Hepatic stellate cell (primary cell): ENCODE results near the gene TPCN2.

Experiments
- DNase-seq: peaks from one replicate; pipeline ENCODE4 v3.0.0; 2011; ENCODE audit warnings: low spot score

Gene TPCN2

DNA sequence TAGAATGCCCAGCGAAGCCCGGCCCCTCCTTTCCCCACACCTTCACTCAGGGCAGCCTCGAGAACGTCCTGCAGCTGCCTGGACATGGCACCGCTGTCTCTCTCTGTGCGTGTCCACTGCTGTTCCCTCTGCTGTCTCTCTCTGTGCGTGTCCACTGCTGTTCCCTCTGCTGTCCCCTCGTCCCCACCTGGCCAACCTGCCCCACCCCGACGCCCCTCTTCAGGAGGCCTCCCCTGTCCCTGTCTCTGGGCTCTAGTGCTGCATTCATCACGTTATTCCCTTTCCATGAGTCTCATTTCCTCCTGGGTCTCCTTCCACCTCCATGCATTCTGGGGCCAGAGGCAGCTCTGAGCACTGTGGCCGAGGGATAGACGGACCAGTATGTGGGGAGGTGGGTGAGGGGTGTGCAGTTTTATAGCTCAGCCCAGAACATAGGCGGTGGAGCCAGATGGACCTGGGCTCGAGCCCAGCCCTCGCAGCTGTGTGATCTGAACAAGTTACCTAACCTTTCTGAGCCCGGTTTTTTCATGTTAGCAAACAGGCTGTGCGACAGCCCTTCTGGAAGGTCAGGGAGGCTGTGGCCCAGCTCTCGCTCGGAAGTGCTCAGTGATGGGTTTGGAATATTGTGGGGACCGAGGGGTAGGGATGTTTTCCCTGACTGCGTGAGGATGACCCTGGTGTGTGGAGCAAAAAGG lies 65.1 kb downstream of the TPCN2 start:
- DNase-seq: no peak

DNA sequence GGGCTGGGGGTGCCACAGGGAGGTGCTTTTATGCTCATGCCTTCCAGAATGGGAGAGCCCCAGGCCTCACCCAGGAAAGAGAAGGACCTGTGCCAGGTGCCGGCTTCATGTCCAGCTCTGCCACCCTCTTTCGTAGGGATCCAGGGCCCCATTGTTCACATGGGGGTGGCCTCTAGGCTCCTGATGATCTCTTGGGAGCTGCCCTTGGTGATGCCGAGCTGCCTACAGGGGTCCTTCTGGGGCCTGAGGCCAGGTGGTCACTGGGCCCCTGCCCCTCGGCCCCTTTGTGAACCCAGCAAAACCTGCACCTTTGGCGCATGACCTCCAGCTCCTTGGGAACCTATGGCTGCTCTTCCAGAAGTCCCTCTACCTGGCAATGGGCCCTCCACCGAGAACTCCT lies 65.6 kb downstream of the TPCN2 start:
- DNase-seq: no peak

DNA sequence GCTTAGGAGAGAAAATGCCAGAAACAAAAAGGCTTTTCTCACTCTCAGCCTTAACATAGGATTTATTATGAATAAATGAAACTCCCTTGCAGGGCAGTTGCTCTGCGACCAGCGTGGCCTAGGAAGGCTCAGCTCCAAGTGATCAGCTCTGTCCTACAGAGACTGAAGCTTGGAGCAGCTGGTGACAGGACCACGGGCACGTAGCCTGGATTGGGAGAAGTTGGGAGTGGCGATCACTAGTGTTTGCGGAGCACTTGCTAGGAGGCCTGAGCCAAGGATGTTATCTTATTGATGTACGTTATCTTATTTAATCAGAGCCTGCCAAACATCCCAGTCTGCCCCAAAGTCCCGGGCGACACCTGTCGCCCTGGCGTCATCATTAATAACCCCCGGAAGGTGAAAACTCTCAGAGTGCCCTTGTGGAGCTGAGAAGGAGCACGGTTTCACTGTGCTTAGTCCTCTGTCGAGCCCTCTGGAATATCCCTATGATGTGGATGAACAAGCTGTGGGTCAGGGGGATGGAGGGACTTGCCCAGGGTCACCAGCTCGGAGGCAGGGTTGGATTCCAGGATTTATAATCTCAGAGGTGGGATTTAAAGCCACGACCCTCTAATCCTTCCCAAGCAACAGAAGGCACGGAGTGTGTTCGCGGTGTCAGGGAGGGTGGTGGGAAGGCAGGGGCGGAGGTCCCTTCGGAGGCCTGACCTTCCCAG lies 66.2 kb downstream of the TPCN2 start:
- no peak for DNase-seq

DNA sequence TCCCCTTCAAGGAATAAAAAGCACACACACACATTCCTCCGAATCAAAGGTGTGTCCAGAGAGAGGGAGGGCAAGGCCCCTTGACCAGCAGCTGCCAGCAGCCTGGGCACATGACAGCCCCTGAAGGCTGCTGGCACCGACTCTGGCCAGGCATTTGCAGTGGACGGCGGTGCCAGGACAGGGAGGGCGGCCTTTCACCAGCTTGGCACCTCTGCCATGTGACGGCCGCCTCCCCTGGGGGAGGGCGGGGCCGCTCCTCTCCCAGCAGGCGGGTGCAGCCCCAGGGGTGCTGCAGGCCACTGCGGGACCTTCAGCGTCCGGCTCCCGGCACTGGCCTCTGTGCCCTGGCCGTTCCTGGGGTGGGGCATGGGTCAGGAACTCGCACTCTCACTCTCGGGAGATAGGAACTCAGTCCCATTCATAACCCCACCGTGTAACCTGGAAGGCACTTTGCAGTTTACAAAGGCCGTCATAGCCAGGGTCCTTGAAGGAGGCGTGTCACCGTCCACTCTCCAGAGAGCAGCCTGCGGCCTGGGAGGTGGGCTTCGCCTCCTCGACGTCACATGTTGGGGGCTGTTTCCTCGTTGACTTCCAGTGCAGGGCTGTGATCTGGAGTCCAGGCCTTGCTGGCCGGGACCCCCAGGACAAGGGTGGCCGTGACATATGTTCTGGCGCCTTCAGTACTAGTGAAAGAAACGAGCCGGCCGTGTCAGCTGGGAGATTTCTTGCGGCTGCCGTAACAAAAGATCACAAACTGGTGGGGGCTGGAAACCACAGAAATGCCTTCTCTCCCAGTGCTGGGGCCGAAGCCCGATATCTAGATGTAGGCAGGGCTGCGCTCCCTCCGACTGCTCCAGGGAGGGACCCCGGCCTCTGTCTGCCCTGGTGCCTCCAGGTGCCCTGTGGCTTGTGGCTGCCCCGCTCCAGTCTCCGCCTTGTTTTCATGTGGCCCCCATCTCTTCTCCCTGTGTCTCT lies 67.1 kb downstream of the TPCN2 start:
- DNase-seq: no peak

DNA sequence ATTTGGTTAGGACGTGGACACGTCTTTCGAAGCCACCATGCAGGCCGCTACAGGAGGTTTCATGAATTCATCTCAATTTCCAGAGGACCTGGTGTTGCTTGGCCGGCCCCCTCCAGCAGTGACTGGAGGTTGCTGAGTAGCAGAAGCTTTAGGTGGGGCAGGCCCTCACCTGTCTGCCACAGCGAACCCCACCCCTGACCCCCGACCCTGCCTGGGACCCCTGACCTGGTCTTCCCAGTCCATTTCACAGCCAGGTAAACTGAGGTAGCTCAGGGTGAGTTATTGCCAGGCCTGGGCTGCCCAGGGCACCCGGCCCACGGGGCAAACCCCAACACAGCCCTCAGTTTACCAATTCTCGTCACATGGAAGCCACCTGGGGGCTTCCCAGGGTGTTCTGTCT lies 67.9 kb downstream of the TPCN2 start:
- DNase-seq: no peak

DNA sequence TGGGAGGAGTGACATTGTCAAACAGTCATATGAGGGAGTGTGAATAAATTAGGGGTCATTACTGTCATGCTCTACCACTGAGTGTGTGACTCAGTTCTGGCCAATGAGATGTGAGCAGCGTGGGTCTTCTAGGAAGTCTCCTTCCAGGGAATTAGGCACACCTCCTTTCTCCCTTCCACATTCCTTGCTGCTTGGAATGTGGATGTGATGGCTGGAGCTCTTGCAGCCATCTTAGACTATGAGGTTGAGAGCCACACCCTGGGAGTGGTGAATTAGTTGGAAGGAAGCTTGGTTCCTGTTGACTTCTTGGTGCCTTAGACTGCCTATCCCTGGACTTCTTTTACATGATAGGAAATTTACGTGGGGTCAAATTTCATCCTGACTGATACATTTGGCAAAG lies 70.5 kb downstream of the TPCN2 start:
- no peak for DNase-seq

DNA sequence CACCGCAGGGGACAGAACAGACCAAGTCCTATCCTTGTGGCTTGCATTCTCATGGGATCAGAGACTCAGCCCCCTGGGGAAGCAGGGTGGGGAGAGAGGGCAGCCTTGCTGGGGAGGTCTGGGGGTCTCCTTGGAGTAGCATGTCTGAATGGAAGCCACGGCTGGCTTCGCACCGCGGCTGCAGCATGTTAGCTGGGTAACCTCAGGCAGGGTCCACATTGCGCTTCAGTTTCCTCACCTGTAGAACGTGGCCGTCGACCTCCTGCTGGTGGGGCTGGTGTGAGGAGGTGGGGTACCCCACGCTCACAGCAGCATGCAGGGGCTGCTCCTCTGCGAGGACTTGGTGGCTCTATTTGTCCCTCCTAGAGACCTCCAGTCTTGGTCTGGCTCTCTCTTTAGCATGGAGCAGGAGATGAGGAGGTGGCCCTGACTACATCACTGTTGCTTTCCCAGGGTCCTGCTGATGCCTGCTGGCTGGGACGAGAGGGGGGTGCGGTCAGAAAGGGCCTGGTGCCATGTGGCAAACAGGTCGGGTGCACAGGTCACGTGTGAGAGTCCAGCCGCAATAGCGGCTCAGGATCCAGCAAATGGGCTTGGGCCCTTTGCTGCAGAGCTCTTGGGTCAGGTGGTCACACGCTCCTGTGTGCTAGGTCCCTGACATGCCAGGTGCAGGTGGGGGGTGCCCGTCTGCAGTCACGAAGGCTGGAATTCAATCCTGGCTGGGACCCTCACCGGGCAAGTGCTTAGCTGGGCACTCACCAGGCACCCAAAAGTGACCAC lies 71.6 kb downstream of the TPCN2 start:
- DNase-seq: no peak

DNA sequence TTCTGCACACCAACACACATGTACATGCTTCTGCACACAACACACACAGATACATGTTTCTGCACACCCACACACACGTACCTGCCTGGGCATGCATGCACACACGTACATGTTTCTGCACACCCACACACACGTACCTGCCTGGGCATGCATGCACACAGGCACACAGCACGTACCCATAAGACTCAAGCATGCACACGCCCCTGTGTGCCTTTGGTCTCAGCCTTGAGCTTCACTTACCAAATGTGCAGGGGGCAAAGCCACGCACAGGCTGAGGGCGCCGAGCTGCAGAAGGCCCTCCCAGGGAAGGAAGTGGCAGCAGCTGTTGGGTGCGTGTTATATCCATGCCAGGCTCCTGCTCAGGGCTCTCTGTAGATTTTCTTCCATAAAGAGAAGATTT lies 72.3 kb downstream of the TPCN2 start:
- no peak for DNase-seq

DNA sequence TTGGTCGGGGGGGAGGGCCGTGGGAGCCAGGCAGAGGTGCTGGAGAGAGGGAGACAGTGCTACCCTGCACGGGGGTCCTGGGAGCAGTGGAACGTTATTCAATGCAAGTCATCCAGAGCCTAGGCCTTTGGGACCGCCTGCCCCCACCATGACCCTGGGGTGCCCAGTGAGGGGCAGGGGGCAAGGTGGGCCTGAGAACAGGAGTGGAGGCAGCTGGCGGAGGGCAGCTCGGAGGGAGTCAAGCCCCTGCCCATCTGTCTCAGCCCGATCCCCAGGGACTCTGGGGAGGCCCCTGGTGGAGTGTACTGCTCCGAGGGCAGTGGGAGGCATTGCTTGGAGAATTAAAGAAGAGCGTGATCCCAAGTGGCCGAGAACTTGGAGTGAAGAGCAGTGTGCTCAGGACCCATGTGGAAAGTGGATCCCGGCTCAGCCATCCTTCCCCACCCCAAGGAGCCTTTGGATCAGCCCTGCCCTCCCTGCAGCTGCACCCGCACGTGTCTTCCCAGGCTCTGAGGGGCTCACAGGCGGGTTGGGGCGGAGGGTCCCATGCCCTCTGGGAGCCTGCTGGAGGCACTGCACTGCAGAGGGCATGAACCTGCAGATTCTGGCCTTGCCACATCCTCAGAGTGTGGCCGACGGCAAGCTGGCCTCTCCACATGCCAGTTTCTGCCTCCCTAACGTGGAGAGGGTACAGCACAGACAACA lies 73.0 kb downstream of the TPCN2 start:
- no peak for DNase-seq

DNA sequence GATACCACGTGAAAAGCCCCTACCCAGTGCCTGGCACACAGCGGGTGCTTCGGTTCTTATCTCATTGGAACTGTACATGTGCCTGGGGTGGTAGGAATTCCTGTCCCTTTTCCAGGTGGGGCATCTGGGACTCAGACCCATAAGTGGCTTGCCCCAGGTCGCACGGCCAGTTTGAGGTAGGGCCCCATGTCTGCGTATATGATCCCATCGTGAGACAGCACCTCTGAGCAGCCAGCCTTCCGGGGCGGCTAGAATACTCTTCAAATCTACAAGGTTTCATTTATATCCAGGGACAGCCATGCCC lies 73.5 kb downstream of the TPCN2 start:
- no peak for DNase-seq

DNA sequence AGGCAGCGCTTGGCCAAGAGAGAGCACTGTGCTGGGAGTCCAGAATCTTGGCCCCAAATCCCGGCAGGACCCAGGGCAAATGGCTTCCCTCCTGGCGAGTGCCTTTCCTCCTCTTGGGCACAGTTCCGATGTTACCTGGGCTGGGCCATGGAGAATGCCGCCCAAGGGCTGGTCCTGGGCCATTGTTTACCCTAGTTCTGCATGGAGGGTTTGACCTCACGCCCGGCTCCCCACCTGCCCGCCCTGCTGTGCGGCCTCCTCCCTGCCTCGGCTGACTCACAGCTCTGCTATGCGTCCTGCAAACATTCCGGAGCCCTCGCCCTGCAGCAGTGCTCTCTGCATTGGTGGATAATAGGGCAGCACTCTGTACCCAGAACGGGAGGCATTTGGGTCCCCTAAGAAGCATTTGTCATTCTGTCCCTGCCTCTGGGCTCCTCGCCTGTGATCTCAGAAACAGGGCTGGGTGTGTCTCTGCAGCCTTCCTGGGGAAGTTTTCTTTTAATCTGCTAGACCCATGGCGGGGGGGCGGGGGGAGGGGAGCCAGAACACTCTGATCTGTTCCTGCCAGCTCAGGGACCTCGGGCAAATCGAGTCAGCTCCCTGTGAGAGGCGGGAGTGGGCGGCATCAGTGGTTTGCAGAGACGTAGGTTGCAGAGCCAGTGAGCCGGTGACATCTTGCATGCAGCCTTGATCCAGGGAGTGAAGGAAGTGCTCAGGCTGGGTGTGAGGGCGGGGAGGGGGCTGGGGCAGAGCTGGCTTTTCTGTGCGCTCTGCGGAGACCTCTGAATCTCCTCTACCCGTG lies 74.1 kb downstream of the TPCN2 start:
- DNase-seq: peak; percentile 92

DNA sequence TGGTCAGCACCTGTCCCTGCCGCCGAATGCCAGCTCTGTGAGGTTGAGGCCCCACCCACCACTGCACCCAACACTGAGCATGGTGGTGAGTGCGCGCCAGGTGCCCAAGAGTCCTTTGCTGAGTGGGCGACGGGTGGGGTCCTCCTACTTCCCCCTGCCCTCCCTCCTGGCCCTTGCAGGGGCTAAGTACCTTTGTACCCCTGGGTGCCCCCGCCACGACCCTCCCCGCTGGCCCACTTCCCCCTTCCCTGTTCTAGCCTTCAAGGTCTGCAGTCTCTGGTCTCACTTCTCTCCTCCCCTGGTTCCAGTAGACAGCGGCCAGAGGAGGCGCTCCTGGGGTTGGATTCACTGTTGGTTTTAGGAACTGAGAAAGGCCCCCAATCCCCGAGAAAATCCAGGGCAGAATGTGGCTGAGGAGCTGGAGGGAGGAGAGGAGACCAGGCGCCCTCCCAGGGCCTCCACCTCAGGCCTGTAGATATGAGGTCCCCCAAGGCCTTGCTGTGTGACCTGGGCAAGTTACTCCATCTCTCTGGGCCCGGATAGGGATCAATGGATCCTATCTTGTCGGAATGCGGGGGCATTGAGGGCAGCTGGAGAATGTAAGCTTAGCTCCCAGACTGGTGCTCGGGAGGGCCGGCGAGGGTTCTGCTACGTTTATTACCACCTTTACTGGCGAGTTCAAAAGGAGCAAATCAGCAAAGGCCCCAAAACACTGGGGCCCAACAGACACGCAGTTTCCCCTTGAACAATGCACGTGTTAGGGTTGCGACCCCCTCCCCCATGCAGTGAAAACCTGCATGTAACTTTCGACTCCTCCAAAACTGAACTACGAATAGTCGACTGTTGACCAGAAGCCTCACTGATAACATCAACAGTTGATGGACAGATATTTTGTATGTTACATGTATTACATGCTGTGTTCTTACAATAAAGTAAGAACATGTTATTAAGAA lies 75.1 kb downstream of the TPCN2 start:
- DNase-seq: no peak

DNA sequence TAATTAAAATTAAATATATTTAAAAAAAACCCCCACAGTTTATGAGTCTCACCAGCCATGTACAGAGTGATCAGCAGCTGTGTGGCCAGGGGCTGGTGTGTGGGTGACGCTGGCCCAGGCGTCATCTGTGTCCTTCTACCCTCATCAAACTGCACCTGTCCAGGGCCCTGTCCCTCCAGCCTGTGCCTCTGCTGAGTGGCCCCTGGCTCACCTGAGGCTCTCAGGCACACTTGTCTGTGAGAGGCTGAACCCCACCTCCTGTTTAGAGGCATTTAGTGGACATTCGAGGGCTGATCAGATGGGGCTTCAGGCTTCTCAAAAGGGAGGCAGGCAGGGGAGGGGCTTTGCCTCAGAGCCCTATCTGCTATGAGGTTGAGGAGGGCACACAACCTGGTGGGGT lies 77.1 kb downstream of the TPCN2 start:
- DNase-seq: no peak

- no peak for DNase-seq
Observed at GRCh38 chr11:69126286-69126685, 77.6 kb downstream of the TPCN2 start.

DNA sequence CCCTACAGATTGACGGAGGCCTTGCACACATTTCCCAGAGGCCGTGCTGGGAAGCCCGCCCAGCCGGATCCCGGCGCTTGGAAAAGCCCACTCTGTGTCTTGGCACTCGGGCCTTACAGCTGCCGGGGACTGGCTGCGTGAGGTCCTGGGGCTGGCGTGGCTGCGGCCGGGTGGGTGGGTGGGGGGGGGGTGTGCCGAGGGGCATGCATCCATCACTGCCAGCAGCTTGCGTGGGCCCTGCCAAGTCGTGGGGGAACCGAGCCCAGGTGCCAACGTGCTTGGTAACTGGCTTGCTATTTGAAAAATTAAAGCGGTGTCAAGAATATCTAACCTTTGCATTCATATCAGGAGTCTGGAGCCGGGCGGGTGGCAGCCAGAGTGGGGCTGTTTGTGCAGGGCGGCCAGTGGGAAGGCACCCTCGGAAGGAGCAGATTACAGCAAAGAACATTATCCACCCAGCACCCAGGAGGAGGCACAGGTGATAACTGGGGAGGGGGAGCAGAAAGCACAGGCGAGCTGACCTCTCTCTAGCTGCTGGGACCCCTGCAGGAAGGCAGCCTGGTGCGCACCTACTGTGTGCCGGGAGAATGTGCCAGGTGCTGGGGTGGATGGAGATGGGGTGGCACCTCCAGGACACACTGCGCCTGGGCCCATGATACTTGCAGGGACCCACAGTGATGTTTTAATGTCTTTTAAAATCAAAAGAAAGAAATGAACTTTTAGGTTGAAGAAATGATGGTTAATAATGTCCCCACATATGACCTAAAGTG lies 78.5 kb downstream of the TPCN2 start:
- DNase-seq: no peak

DNA sequence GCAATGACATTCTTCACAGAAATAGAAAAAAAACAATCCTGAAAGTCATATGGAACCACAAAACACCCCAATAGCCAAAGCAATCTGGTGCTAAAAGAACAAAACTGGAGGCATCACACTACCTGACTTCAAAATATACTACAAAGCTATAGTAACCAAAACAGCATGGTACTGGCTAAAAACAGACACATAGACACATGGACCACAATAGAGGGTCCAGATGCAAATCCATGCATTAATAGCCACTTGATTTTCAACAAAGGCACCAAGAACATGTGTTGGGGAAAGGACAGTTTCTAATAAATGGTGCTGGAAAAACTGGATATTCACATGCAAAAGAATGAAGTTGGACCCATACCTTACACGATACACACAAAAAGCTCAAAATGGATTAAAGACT lies 79.2 kb downstream of the TPCN2 start:
- no peak for DNase-seq

DNA sequence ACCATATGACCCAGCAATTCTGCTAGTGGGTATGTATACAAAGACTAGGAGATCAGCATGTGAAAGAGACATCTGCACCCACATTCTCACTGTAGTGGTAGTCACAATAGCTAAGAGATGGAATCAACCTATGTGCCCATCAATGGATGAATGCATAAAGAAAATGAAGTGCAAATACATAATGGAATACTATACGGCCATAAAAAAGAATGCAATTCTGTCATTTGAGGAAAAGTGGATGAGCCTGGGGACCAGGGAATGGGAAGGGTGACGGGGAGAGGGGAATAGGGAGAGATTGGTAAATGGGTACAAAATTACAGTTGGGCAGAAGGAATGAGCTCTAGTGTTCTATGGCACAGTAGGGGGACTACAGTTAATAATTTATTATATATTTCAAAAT lies 80.3 kb downstream of the TPCN2 start:
- DNase-seq: no peak

DNA sequence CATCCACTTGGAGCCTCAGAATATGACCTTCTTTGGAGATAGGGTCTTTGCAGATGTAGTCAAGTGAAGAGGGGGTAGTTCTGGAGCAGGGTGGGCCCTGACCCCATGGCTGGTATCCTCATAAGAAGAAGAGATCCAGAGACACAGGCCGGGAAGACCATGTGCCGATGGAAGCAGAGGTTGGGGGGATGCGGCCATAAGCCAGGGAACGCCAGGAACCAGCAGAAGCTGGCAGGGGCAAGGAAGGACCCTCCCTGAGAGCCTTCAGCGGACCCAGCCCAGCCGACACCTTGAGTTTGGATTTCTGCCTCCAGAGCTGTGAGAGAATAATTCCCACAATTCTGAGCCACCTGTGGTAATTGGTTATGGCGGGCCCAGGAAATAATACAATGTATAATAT lies 80.9 kb downstream of the TPCN2 start:
- no peak for DNase-seq

DNA sequence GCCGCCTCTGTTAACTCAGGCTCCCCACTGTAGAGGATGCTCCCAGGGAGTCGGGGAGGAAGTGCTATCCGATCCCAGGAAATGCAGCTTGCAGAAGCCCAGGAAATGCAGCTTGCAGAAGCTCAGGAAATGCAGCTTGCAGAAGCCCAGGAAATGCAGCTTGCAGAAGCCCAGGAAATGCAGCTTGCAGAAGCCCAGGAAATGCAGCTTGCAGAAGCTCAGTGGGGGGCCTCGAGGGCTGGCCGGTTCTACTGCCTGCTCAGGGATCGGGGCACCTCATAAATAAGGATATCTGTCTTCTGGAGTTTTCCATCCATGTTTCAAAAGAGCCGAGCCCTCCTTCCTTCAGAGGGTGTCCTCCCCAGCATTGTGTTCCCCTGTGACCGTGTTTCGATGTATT lies 81.9 kb downstream of the TPCN2 start:
- no peak for DNase-seq
